HG02852 (cell line): ENCODE results near the gene FBXO38.

ENCODE experiments used
- ATAC-seq: cut with Tn5 transposase; IDR thresholded peaks from one replicate; pipeline ENCODE4 v1.9.1; 2021; ENCODE audit warnings: mild to moderate bottlenecking, moderate library complexity; ENCODE audit not compliant: unreplicated experiment

Gene FBXO38

GRCh38 chr5:148471379-148471778 is 87.6 kb downstream of the FBXO38 start:
- ATAC-seq: no peak

- ATAC-seq: no peak
Observed at GRCh38 chr5:148474025-148474511, 90.3 kb downstream of the FBXO38 start.

GRCh38 chr5:148476302-148476701 is 92.5 kb downstream of the FBXO38 start:
- ATAC-seq: no peak

GRCh38 chr5:148477429-148477828 is 93.7 kb downstream of the FBXO38 start:
- ATAC-seq: no peak

GRCh38 chr5:148482196-148482595 is 98.4 kb downstream of the FBXO38 start:
- no peak for ATAC-seq

- peak; percentile 91 for ATAC-seq
Observed at GRCh38 chr5:148482697-148483462, 99.1 kb downstream of the FBXO38 start.

- no peak for ATAC-seq
Observed at GRCh38 chr5:148483750-148484149, 100.0 kb downstream of the FBXO38 start.

- no peak for ATAC-seq
Observed at GRCh38 chr5:148484651-148485050, 100.9 kb downstream of the FBXO38 start.

GRCh38 chr5:148486456-148486855 is 102.7 kb downstream of the FBXO38 start:
- ATAC-seq: no peak

- ATAC-seq: no peak
Observed at GRCh38 chr5:148488757-148489156, 105.0 kb downstream of the FBXO38 start.

- no peak for ATAC-seq
Observed at GRCh38 chr5:148491015-148491792, 107.4 kb downstream of the FBXO38 start.

GRCh38 chr5:148491793-148492184 is 108.0 kb downstream of the FBXO38 start:
- no peak for ATAC-seq

- no peak for ATAC-seq
Observed at GRCh38 chr5:148492351-148492750, 108.6 kb downstream of the FBXO38 start.
